HepG2 (cell line): ENCODE data around the gene GPS1. TPM values are rescaled to one million over a fixed set of nuclear protein-coding genes. Genes with fewer than 3 reads are reported as not detected.

ENCODE experiments used
- BCL6 ChIP-seq: IDR thresholded peaks from 2 replicates; pipeline ENCODE4 v1.6.1; 2016; ENCODE audit warnings: missing genetic modification reagents, missing compliant biosample characterization
- IRF9 ChIP-seq: sonication (generic); formaldehyde crosslinking; IDR thresholded peaks from 2 replicates; pipeline ENCODE4 v1.8.0; 2022; ENCODE audit warnings: missing genetic modification reagents, mild to moderate bottlenecking, borderline replicate concordance
- MAFF ChIP-seq: IDR thresholded peaks from 2 replicates; pipeline ENCODE4 v1.6.1; 2011; ENCODE audit warnings: low read depth, low read length, improper control_type of control experiment
- MZF1 ChIP-seq: sonication (generic); formaldehyde crosslinking; IDR thresholded peaks from 2 replicates; pipeline ENCODE4 v1.8.1; 2023; ENCODE audit warnings: mild to moderate bottlenecking, missing genetic modification reagents, borderline replicate concordance
- SNAPC4 ChIP-seq: sonication (generic); formaldehyde crosslinking; IDR thresholded peaks from 2 replicates; pipeline ENCODE4 v1.4.0; 2020; ENCODE audit warnings: mild to moderate bottlenecking, missing genetic modification reagents
- ZFX ChIP-seq: sonication (generic); formaldehyde crosslinking; IDR thresholded peaks from 2 replicates; pipeline ENCODE4 v1.4.0; 2020; ENCODE audit warnings: mild to moderate bottlenecking, low read depth, missing genetic modification reagents, moderate library complexity
- ZNF230 ChIP-seq: sonication (generic); formaldehyde crosslinking; IDR thresholded peaks from 2 replicates; pipeline ENCODE4 v1.4.0; 2020; ENCODE audit warnings: mild to moderate bottlenecking, missing genetic modification reagents
- ZNF333 ChIP-seq: sonication (generic); formaldehyde crosslinking; IDR thresholded peaks from 2 replicates; pipeline ENCODE4 v1.4.0; 2020; ENCODE audit warnings: mild to moderate bottlenecking, missing genetic modification reagents, borderline replicate concordance
- ZNF7 ChIP-seq: IDR thresholded peaks from 2 replicates; pipeline ENCODE4 v1.6.1; 2016; ENCODE audit warnings: missing biosample characterization, missing genetic modification reagents
- ZNF777 ChIP-seq: sonication (generic); formaldehyde crosslinking; IDR thresholded peaks from 2 replicates; pipeline ENCODE4 v1.4.0; 2020; ENCODE audit warnings: missing genetic modification reagents
- ZZZ3 ChIP-seq: sonication (generic); formaldehyde crosslinking; IDR thresholded peaks from 2 replicates; pipeline ENCODE4 v1.4.0; 2020; ENCODE audit warnings: missing genetic modification reagents, mild to moderate bottlenecking, borderline replicate concordance
- polyA plus RNA-seq, 8 experiments: library from polyadenylated mRNA; depleted of rRNA in 3 of 8; stranded (reverse) in 7 of 8; unstranded in 1 of 8; fragments of >200 nt; fragmentation: Illumina TruSeq in 4 of 8; extraction: Trizol in 4 of 8; gene quantifications; 2 replicates each; pipeline versions ENCODE4 v1.2.1 to v1.2.3, GENCODE V29; 2011 to 2016; ENCODE audit warnings: low read depth in 4 of 8, missing spikeins in 1 of 8, mixed read lengths in 1 of 8; ENCODE audit not compliant: insufficient read depth in 1 of 8
- total RNA-seq, 5 experiments: library from RNA; depleted of rRNA; stranded (reverse); fragments of >200 nt; fragmentation: Illumina TruSeq; extraction: Trizol; gene quantifications; 2 replicates each; pipeline ENCODE4 v1.2.3, GENCODE V29; 2016; ENCODE audit warnings: low read depth in 1 of 5
- TF ChIP-seq, protein P1 (sequence below): sonication (generic); formaldehyde crosslinking; IDR thresholded peaks from 2 replicates; pipeline ENCODE4 v1.4.0; 2020; ENCODE audit warnings: missing genetic modification reagents
- TF ChIP-seq, protein P2 (sequence below): sonication (generic); formaldehyde crosslinking; IDR thresholded peaks from 2 replicates; pipeline ENCODE4 v1.5.0; 2020; ENCODE audit warnings: missing genetic modification reagents
- TF ChIP-seq, protein P3 (sequence below): sonication (generic); formaldehyde crosslinking; IDR thresholded peaks from 2 replicates; pipeline ENCODE4 v1.4.0; 2020; ENCODE audit warnings: mild to moderate bottlenecking, missing genetic modification reagents, borderline replicate concordance

Gene GPS1
- total and polyA plus RNA-seq, 2 of the 13 experiments (the other 11 are each of a cell fraction or from before 2014, with no cell fraction given) = 124 to 128 TPM

- no peak for TF ChIP-seq ZZZ3 (CRISPR knock-in tag)
- TF ChIP-seq, protein P1, sequence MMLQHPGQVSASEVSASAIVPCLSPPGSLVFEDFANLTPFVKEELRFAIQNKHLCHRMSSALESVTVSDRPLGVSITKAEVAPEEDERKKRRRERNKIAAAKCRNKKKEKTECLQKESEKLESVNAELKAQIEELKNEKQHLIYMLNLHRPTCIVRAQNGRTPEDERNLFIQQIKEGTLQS (CRISPR knock-in tag) = no peak; the same call in 1 of the 2 replicates
- 0 out of 2 replicates have a peak, but pooled peaks have one; percentile 42 for TF ChIP-seq ZNF333 (CRISPR knock-in tag)
- TF ChIP-seq ZFX (CRISPR knock-in tag) = peak; percentile 50
- TF ChIP-seq MAFF = no peak
- TF ChIP-seq, protein P2, sequence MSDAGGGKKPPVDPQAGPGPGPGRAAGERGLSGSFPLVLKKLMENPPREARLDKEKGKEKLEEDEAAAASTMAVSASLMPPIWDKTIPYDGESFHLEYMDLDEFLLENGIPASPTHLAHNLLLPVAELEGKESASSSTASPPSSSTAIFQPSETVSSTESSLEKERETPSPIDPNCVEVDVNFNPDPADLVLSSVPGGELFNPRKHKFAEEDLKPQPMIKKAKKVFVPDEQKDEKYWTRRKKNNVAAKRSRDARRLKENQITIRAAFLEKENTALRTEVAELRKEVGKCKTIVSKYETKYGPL (CRISPR knock-in tag) = no peak
- TF ChIP-seq BCL6 = peak; percentile 25
- peak; percentile 0; the same call in 1 of the 2 replicates for TF ChIP-seq ZNF7 (CRISPR knock-in tag)
- 0 out of 2 replicates have a peak, but pooled peaks have one; percentile 50 for TF ChIP-seq IRF9 (CRISPR knock-in tag)
- TF ChIP-seq SNAPC4 (CRISPR knock-in tag) = peak; percentile 10; the same call in 1 of the 2 replicates
- TF ChIP-seq, protein P3, sequence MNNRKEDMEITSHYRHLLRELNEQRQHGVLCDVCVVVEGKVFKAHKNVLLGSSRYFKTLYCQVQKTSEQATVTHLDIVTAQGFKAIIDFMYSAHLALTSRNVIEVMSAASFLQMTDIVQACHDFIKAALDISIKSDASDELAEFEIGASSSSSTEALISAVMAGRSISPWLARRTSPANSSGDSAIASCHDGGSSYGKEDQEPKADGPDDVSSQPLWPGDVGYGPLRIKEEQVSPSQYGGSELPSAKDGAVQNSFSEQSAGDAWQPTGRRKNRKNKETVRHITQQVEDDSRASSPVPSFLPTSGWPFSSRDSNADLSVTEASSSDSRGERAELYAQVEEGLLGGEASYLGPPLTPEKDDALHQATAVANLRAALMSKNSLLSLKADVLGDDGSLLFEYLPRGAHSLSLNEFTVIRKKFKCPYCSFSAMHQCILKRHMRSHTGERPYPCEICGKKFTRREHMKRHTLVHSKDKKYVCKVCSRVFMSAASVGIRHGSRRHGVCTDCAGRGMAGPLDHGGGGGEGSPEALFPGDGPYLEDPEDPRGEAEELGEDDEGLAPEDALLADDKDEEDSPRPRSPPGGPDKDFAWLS = 0 out of 2 replicates have a peak, but pooled peaks have one; percentile 54
- TF ChIP-seq ZNF777 (CRISPR knock-in tag) = no peak
- TF ChIP-seq MZF1 (CRISPR knock-in tag) = no peak
- TF ChIP-seq ZNF230 (CRISPR knock-in tag) = no peak
These were observed 29.8 kb upstream of the GPS1 start (continued) for GRCh38 chr17:82021900-82022309.
